Right atrium auricular region (tissue), 2 donors: ENCODE results near the gene FRAS1. TPM values are rescaled to one million over a fixed set of nuclear protein-coding genes. Genes with fewer than 3 reads are reported as not detected.

Experiments
- DNase-seq: peaks from one replicate; pipeline ENCODE4 v3.0.0-alpha.2; 2019; ENCODE audit warnings: low spot score
- H3K27ac ChIP-seq, 2 donors: fragments of 200-600 bp; sonication (generic); 1 replicate in 1 of 2; 2 replicates in 1 of 2; pipeline ENCODE4 v1.5.1; 2016 to 2019
- H3K27me3 ChIP-seq, 2 donors: fragments of 200-600 bp; sonication (generic); one replicate each; pipeline versions ENCODE4 v1.5.1 to v1.6.0; 2017 to 2019
- H3K36me3 ChIP-seq: fragments of 200-600 bp; sonication (generic); one replicate; pipeline ENCODE4 v1.5.1; 2016
- H3K4me1 ChIP-seq, 2 donors: fragments of 200-600 bp; sonication (generic); one replicate each; pipeline versions ENCODE4 v1.5.1 to v1.6.0; 2017 to 2019
- H3K4me3 ChIP-seq, 2 donors: fragments of 200-600 bp; sonication (generic); 1 replicate in 1 of 2; 2 replicates in 1 of 2; pipeline ENCODE4 v1.5.1; 2017 to 2019; ENCODE audit warnings: mild to moderate bottlenecking in 1 of 2, moderate library complexity in 1 of 2
- H3K9me3 ChIP-seq, 2 donors: fragments of 200-600 bp; sonication (generic); one replicate each; pipeline ENCODE4 v1.5.1; 2019
- total RNA-seq, 2 donors: library from RNA; depleted of rRNA; stranded (reverse); fragments of >200 nt; gene quantifications; one replicate each; pipeline ENCODE4 v1.1.0, GENCODE V29; 2016
- TF ChIP-seq, protein P1 (sequence below), 2 donors: fragments of 200-600 bp; sonication (generic); IDR thresholded peaks; one replicate each; pipeline ENCODE4 v1.5.1; 2019; ENCODE audit warnings: antibody characterized with exemption in 2 of 2

Gene FRAS1
- total RNA-seq, 2 donors from 2014 or later: 5.8 to 12.9 TPM

DNA sequence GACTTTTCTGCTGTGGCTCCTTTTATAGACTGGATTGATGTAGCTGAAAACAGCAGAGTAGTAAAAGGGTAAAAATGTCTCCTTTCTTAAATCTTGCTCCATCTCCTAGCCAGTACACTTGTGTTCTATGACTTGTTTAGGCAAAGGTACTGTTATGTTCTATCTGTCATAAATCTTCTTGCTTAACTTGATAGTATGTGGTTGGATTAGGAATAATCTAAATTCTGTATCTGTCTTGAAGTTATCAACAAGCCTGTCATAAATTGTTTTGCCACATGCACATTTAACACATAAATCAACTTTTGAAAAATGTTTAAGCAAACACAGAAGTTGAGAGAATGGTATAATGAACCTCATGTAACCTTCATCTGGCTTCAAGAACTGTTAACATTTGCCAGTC, 157.0 kb downstream of the FRAS1 start:
- Histone ChIP-seq H3K9me3 (no peaks in the 10 kb centered on the region), H3K27me3 (no peaks in the 10 kb centered on the region), H3K27ac (no peak overlapping the region), H3K4me3 (no peak overlapping the region), H3K4me1 (no peaks in the 10 kb centered on the region), H3K36me3 (no peaks in the 10 kb centered on the region)
- no peak for DNase-seq
- TF ChIP-seq, protein P1, sequence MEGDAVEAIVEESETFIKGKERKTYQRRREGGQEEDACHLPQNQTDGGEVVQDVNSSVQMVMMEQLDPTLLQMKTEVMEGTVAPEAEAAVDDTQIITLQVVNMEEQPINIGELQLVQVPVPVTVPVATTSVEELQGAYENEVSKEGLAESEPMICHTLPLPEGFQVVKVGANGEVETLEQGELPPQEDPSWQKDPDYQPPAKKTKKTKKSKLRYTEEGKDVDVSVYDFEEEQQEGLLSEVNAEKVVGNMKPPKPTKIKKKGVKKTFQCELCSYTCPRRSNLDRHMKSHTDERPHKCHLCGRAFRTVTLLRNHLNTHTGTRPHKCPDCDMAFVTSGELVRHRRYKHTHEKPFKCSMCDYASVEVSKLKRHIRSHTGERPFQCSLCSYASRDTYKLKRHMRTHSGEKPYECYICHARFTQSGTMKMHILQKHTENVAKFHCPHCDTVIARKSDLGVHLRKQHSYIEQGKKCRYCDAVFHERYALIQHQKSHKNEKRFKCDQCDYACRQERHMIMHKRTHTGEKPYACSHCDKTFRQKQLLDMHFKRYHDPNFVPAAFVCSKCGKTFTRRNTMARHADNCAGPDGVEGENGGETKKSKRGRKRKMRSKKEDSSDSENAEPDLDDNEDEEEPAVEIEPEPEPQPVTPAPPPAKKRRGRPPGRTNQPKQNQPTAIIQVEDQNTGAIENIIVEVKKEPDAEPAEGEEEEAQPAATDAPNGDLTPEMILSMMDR (IDR thresholded peaks at IDR 0.05): no peak

DNA sequence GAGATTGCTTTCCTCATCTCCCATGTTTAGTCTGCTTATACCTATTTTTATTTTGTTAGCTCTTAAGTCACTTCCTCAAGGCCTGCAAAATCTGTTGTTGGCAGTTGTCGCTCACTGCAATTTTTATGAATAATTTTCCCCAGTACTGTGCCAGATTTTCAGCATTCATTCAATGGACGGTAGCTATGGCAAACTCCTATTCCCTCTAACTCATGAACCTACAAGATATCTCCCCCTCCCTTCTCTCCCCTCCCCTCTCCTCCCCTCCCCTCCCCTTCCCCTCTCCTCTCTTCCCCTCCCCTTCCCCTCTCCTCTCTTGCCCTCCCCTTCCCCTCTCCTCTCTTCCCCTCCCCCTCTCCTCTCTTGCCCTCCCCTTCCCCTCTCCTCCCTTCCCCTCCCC, 160.4 kb downstream of the FRAS1 start:
- H3K36me3 ChIP-seq: no peaks in the 10 kb centered on the region
- H3K27ac ChIP-seq: no peak overlapping the region
- H3K4me1 ChIP-seq: no peaks in the 10 kb centered on the region
- no peak overlapping the region for H3K4me3 ChIP-seq
- TF ChIP-seq, protein P1 (IDR thresholded peaks at IDR 0.05): no peak
- no peaks in the 10 kb centered on the region for H3K9me3 ChIP-seq
- no peak for DNase-seq
- no peaks in the 10 kb centered on the region for H3K27me3 ChIP-seq

DNA sequence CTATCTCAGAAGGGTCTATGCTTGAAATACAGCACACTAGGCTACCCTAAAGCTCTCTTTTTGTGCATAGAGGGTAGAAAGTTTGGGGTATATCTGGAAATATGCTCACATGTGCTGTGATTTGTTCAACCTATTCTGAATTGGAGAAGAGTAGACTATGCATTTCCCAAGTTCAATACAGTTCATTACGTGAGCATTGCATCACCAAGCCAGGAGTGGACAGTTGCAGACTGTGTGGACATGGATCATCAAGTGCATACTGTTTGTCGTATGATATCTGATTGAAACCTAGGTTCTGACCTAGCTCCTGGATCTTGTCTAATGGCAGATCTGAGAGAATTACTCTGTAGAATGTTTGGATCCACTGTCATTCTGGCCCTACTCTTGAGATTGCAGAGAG, 161.1 kb downstream of the FRAS1 start:
- Histone ChIP-seq H3K4me3 (no peak overlapping the region), H3K27ac (no peak overlapping the region), H3K27me3 (no peaks in the 10 kb centered on the region), H3K36me3 (no peaks in the 10 kb centered on the region), H3K9me3 (no peaks in the 10 kb centered on the region), H3K4me1 (no peaks in the 10 kb centered on the region)
- TF ChIP-seq, protein P1 (IDR thresholded peaks at IDR 0.05): no peak
- DNase-seq: no peak

DNA sequence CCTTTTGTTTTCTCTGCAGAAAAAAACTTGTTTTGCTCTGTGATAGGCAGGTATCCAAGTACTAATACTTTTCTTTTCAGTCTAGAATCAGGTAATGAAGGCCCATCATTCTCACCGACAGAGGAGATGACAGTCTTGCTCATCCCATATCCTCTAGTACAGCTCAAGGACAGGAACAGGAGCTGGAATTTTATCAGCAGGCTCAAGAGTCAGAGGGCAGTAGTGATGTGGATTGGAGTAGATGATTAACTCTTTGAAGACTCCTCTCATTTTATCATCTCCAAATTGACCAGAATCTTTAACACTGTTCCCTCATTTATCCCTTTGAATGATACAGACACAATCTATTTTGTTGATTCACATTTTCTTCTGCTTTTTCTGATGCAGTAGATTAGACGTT, 162.7 kb downstream of the FRAS1 start:
- no peaks in the 10 kb centered on the region for H3K4me1 ChIP-seq
- no peak for DNase-seq

DNA sequence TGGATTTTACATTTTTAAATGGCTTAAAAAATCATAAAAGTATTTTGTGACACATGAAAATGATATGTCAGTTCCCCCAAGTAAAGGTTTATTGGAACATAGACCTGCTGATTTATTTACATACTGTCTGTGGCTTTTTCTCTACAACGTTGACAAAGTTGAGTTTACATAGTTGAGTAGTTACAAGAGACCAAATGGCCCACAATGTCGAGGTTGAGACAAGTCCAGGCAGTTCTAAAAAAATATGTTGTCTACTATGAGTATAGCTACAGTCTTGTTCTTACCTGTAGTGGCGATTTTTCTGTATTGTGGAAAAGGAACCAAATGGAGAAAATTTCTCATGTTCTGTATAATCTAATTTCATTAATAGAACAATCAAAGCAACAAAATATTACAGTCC, 163.2 kb downstream of the FRAS1 start:
- TF ChIP-seq, protein P1 (IDR thresholded peaks at IDR 0.05): no peak
- Histone ChIP-seq H3K4me3 (no peak overlapping the region), H3K27me3 (no peaks in the 10 kb centered on the region), H3K9me3 (no peaks in the 10 kb centered on the region), H3K36me3 (no peaks in the 10 kb centered on the region), H3K4me1 (no peaks in the 10 kb centered on the region), H3K27ac (no peak overlapping the region)
- DNase-seq: no peak

More for the DNA sequence above, 162.7 kb downstream of the FRAS1 start:
- TF ChIP-seq, protein P1 (IDR thresholded peaks at IDR 0.05): no peak
- no peaks in the 10 kb centered on the region for H3K27me3 ChIP-seq
- no peak overlapping the region for H3K27ac ChIP-seq
- no peaks in the 10 kb centered on the region for H3K36me3 ChIP-seq
- no peak overlapping the region for H3K4me3 ChIP-seq
- no peaks in the 10 kb centered on the region for H3K9me3 ChIP-seq

DNA sequence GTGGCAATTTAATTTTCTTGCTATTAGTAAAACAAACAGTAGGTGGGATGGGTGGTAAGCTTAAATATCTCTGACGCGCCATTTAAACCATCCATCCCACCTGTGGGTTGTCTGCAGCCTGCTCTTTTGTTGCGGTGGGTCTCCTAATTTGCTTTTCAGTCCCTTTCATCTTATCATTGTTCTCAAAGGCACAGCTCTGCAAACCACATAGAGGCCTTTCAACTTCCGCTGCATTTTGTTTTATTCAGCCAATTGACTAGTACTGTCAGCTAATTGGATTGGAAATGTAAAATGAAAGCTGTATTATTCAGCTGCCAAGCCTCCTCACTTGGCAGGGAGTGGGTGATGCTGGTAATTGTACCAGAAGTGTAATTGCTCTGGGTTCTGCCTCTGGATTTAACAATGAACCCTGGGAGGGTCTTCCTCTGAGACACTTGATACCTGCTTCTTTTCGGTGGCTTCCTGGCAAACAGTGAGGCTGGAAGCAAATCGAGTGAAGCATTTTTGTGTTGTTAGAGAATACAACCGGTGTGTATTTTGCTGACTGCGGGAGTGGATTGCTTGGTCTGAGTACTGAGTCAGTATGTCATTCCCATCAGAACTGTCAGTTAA, 165.6 kb downstream of the FRAS1 start:
- no peak overlapping the region for H3K27ac ChIP-seq
- no peak overlapping the region for H3K4me3 ChIP-seq
- no peaks in the 10 kb centered on the region for H3K4me1 ChIP-seq
- TF ChIP-seq, protein P1 (IDR thresholded peaks at IDR 0.05): no peak
- no peaks in the 10 kb centered on the region for H3K27me3 ChIP-seq
- peaks cover 0 to 7% of the 10 kb centered on the region in 2 donors for H3K9me3 ChIP-seq
- no peak for DNase-seq
- no peaks in the 10 kb centered on the region for H3K36me3 ChIP-seq
